WTC11 (cell line): Measurements from ENCODE around the gene TMEM258. TPM values are rescaled to one million over a fixed set of nuclear protein-coding genes. Genes with fewer than 3 reads are reported as not detected.
A peak's percentile ranks its signal among the peaks of the same experiment; 100 is the strongest.

ENCODE experiments used
- ATAC-seq: fragments of 200-7000 bp; cut with Tn5 transposase; 2 replicates; pipeline ENCODE4 v1.10.0; 2021; ENCODE audit warnings: mild to moderate bottlenecking, moderate library complexity
- CTCF ChIA-PET: fragments of 300-600 bp; sonication (Branson Sonifier 250); formaldehyde crosslinking; loops from one replicate; lab custom pipeline; 2021; ENCODE audit warnings: antibody characterized with exemption; lab: Charles Lee
- POLR2A ChIA-PET: fragments of 350-600 bp; sonication (Branson Sonifier 250); formaldehyde crosslinking; loops from one replicate; lab custom pipeline; 2021; ENCODE audit warnings: antibody characterized with exemption; lab: Charles Lee
- DNase-seq: peaks from one replicate; pipeline ENCODE4 v3.0.0; 2021; ENCODE audit warnings: low spot score
- H3K27ac Mint-ChIP-seq: 2 replicates; pipeline ENCODE4 v1.8.0; 2021; ENCODE audit warnings: mixed read lengths
- H3K27me3 Mint-ChIP-seq: 2 replicates; pipeline ENCODE4 v1.8.0; 2021; ENCODE audit warnings: low read depth, mild to moderate bottlenecking, moderate library complexity, mixed read lengths
- H3K36me3 Mint-ChIP-seq: 2 replicates; pipeline ENCODE4 v1.8.0; 2021; ENCODE audit warnings: mixed read lengths
- H3K4me1 Mint-ChIP-seq: 2 replicates; pipeline ENCODE4 v1.8.0; 2022; ENCODE audit warnings: mixed read lengths
- H3K4me3 Mint-ChIP-seq: 2 replicates; pipeline ENCODE4 v1.8.0; 2021; ENCODE audit warnings: mild to moderate bottlenecking, moderate library complexity, mixed read lengths
- H3K9me3 Mint-ChIP-seq: 2 replicates; pipeline ENCODE4 v1.8.0; 2021; ENCODE audit warnings: mixed read lengths
- CREB1 ChIP-seq: sonication (generic); formaldehyde crosslinking; IDR thresholded peaks from 2 replicates; pipeline ENCODE4 v1.8.0; 2023; ENCODE audit warnings: mild to moderate bottlenecking, missing genetic modification reagents
- ESRRA ChIP-seq: sonication (generic); formaldehyde crosslinking; IDR thresholded peaks from 2 replicates; pipeline ENCODE4 v1.8.1; 2022; ENCODE audit warnings: mild to moderate bottlenecking, missing genetic modification reagents, borderline replicate concordance
- MYBL2 ChIP-seq: sonication (generic); formaldehyde crosslinking; IDR thresholded peaks from 2 replicates; pipeline ENCODE4 v1.8.1; 2023; ENCODE audit warnings: mild to moderate bottlenecking, moderate library complexity, missing genetic modification reagents
- NR2C2 ChIP-seq: sonication (generic); formaldehyde crosslinking; IDR thresholded peaks from 2 replicates; pipeline ENCODE4 v1.8.0; 2022; ENCODE audit warnings: mild to moderate bottlenecking, missing genetic modification reagents
- NR3C1 ChIP-seq: sonication (generic); formaldehyde crosslinking; conservative IDR thresholded peaks from 2 replicates; pipeline ENCODE4 v1.8.1; 2023; ENCODE audit warnings: low read depth, mild to moderate bottlenecking, missing genetic modification reagents
- ZNF121 ChIP-seq: sonication (generic); formaldehyde crosslinking; IDR thresholded peaks from 2 replicates; pipeline ENCODE4 v1.8.0; 2023; ENCODE audit warnings: missing genetic modification reagents
- ZNF317 ChIP-seq: sonication (generic); formaldehyde crosslinking; IDR thresholded peaks from 2 replicates; pipeline ENCODE4 v1.8.1; 2023; ENCODE audit warnings: low read depth, mild to moderate bottlenecking, moderate library complexity, missing genetic modification reagents, borderline replicate concordance
- total RNA-seq: library from RNA; stranded (reverse); gene quantifications from 3 replicates; pipeline ENCODE4 v1.2.3, GENCODE V29; 2021
- TF ChIP-seq, protein P1 (sequence below): sonication (generic); formaldehyde crosslinking; IDR thresholded peaks from 2 replicates; pipeline ENCODE4 v1.8.1; 2022; ENCODE audit warnings: low read depth, mild to moderate bottlenecking, moderate library complexity, missing genetic modification reagents, borderline replicate concordance
- TF ChIP-seq, protein P2 (sequence below): fragments of 250-450 bp; sonication (Bioruptor Pico); conservative IDR thresholded peaks from 2 replicates; pipeline ENCODE4 v1.9.0; 2021; ENCODE audit warnings: mild to moderate bottlenecking
- TF ChIP-seq, protein P3 (sequence below): sonication (generic); formaldehyde crosslinking; IDR thresholded peaks from 2 replicates; pipeline ENCODE4 v1.8.0; 2022; ENCODE audit warnings: mild to moderate bottlenecking, missing genetic modification reagents
- TF ChIP-seq, protein P4 (sequence below): sonication (generic); formaldehyde crosslinking; IDR thresholded peaks from 2 replicates; pipeline ENCODE4 v1.8.0; 2023; ENCODE audit warnings: missing genetic modification reagents, mild to moderate bottlenecking, borderline replicate concordance
- TF ChIP-seq, protein P5 (sequence below): sonication (generic); formaldehyde crosslinking; IDR thresholded peaks from 2 replicates; pipeline ENCODE4 v1.8.1; 2022; ENCODE audit warnings: missing genetic modification reagents, borderline replicate concordance
- TF ChIP-seq, protein P6 (sequence below): sonication (generic); formaldehyde crosslinking; IDR thresholded peaks from 2 replicates; pipeline ENCODE4 v1.8.0; 2023; ENCODE audit warnings: mild to moderate bottlenecking, missing genetic modification reagents

Gene TMEM258
- total RNA-seq, 1 experiment from 2014 or later: 175 TPM

DNA sequence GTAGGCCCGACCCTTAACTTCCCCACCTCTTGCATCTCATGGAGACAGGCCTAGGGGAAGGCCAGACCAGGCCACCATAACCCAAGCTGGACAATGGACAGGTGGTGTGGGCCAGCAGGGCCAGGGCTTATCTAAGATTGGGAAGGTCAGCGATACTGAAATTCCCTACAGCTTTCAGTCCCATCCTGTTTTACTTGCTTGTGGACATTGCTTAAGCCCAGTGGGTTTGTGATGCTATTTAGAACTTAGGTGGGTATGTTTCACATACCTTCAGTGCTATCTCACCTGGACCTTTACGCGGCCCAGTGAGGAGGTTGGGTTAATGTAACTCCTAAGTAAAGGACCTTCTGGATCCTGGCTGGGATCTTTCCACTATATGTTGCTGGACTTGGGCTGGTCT, 37.4 kb upstream of the TMEM258 start:
- CTCF ChIA-PET: interaction anchor here (1.1 to 4.7 kb wide), 5 partner anchors 12 to 118 kb away, joined by 3 to 40 read pairs (median 8); partner anchors contain the start of gene FADS1

More for the DNA sequence above, 37.4 kb upstream of the TMEM258 start:
- H3K27ac Mint-ChIP-seq: peak overlapping the region; percentile 73
- H3K9me3 Mint-ChIP-seq: no peaks in the 10 kb centered on the region
- ATAC-seq (no peak), DNase-seq (no peak)
- H3K4me3 Mint-ChIP-seq: peak overlapping the region; percentile 85
- TF ChIP-seq ESRRA (CRISPR knock-in tag) (no peak), MYBL2 (CRISPR knock-in tag) (no peak), CREB1 (CRISPR knock-in tag) (no peak), ZNF317 (no peak), NR3C1 (CRISPR knock-in tag) (no peak), ZNF121 (CRISPR knock-in tag) (no peak), NR2C2 (no peak)
- TF ChIP-seq, protein P1, sequence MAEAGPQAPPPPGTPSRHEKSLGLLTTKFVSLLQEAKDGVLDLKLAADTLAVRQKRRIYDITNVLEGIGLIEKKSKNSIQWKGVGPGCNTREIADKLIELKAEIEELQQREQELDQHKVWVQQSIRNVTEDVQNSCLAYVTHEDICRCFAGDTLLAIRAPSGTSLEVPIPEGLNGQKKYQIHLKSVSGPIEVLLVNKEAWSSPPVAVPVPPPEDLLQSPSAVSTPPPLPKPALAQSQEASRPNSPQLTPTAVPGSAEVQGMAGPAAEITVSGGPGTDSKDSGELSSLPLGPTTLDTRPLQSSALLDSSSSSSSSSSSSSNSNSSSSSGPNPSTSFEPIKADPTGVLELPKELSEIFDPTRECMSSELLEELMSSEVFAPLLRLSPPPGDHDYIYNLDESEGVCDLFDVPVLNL (CRISPR knock-in tag): no peak
- TF ChIP-seq, protein P2, sequence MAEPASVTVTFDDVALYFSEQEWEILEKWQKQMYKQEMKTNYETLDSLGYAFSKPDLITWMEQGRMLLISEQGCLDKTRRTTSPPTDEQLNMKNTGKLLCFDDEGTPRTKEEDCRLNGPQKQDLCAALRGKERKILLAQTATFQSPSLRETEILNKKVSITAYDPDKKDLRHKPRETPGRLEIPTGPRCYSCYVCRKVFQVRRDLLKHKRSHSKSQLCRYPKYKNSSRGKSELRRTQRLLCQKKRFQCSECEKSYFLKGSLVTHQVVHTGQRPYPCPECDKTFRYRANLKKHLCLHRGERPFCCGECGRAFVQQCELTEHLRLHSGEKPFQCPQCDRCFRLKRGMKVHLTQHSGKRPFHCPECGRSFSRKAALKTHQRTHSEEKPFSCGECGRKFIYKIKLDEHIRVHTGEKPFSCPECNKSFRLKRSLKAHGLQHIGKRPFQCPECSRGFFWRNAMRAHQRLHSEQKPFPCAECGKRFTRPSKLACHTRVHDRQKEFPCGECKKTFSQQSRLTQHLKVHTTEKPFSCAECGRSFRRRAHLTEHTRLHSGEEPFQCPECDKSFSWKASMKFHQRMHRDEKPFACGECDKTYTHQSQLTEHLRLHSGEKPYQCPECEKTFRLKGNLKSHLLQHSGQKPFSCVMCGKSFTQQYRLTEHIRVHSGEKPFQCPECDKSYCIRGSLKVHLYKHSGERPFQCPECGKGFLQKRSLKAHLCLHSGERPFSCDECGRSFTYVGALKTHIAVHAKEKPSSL (CRISPR knock-in tag): no peak
- TF ChIP-seq, protein P3, sequence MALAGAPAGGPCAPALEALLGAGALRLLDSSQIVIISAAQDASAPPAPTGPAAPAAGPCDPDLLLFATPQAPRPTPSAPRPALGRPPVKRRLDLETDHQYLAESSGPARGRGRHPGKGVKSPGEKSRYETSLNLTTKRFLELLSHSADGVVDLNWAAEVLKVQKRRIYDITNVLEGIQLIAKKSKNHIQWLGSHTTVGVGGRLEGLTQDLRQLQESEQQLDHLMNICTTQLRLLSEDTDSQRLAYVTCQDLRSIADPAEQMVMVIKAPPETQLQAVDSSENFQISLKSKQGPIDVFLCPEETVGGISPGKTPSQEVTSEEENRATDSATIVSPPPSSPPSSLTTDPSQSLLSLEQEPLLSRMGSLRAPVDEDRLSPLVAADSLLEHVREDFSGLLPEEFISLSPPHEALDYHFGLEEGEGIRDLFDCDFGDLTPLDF (CRISPR knock-in tag): no peak
- TF ChIP-seq, protein P4, sequence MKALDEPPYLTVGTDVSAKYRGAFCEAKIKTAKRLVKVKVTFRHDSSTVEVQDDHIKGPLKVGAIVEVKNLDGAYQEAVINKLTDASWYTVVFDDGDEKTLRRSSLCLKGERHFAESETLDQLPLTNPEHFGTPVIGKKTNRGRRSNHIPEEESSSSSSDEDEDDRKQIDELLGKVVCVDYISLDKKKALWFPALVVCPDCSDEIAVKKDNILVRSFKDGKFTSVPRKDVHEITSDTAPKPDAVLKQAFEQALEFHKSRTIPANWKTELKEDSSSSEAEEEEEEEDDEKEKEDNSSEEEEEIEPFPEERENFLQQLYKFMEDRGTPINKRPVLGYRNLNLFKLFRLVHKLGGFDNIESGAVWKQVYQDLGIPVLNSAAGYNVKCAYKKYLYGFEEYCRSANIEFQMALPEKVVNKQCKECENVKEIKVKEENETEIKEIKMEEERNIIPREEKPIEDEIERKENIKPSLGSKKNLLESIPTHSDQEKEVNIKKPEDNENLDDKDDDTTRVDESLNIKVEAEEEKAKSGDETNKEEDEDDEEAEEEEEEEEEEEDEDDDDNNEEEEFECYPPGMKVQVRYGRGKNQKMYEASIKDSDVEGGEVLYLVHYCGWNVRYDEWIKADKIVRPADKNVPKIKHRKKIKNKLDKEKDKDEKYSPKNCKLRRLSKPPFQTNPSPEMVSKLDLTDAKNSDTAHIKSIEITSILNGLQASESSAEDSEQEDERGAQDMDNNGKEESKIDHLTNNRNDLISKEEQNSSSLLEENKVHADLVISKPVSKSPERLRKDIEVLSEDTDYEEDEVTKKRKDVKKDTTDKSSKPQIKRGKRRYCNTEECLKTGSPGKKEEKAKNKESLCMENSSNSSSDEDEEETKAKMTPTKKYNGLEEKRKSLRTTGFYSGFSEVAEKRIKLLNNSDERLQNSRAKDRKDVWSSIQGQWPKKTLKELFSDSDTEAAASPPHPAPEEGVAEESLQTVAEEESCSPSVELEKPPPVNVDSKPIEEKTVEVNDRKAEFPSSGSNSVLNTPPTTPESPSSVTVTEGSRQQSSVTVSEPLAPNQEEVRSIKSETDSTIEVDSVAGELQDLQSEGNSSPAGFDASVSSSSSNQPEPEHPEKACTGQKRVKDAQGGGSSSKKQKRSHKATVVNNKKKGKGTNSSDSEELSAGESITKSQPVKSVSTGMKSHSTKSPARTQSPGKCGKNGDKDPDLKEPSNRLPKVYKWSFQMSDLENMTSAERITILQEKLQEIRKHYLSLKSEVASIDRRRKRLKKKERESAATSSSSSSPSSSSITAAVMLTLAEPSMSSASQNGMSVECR (CRISPR knock-in tag): no peak
- TF ChIP-seq, protein P5, sequence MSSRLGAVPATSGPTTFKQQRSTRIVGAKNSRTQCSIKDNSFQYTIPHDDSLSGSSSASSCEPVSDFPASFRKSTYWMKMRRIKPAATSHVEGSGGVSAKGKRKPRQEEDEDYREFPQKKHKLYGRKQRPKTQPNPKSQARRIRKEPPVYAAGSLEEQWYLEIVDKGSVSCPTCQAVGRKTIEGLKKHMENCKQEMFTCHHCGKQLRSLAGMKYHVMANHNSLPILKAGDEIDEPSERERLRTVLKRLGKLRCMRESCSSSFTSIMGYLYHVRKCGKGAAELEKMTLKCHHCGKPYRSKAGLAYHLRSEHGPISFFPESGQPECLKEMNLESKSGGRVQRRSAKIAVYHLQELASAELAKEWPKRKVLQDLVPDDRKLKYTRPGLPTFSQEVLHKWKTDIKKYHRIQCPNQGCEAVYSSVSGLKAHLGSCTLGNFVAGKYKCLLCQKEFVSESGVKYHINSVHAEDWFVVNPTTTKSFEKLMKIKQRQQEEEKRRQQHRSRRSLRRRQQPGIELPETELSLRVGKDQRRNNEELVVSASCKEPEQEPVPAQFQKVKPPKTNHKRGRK (CRISPR knock-in tag): no peak
- TF ChIP-seq, protein P6, sequence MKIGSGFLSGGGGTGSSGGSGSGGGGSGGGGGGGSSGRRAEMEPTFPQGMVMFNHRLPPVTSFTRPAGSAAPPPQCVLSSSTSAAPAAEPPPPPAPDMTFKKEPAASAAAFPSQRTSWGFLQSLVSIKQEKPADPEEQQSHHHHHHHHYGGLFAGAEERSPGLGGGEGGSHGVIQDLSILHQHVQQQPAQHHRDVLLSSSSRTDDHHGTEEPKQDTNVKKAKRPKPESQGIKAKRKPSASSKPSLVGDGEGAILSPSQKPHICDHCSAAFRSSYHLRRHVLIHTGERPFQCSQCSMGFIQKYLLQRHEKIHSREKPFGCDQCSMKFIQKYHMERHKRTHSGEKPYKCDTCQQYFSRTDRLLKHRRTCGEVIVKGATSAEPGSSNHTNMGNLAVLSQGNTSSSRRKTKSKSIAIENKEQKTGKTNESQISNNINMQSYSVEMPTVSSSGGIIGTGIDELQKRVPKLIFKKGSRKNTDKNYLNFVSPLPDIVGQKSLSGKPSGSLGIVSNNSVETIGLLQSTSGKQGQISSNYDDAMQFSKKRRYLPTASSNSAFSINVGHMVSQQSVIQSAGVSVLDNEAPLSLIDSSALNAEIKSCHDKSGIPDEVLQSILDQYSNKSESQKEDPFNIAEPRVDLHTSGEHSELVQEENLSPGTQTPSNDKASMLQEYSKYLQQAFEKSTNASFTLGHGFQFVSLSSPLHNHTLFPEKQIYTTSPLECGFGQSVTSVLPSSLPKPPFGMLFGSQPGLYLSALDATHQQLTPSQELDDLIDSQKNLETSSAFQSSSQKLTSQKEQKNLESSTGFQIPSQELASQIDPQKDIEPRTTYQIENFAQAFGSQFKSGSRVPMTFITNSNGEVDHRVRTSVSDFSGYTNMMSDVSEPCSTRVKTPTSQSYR (CRISPR knock-in tag): no peak
- no peaks in the 10 kb centered on the region for H3K27me3 Mint-ChIP-seq
- no peaks in the 10 kb centered on the region for H3K36me3 Mint-ChIP-seq
- POLR2A ChIA-PET: interaction anchor here (0.9 to 6.5 kb wide), 4 partner anchors 14 to 125 kb away, joined by 3 to 66 read pairs (median 4); partner anchors contain the start of genes FADS1, FEN1 and TMEM258
- peaks cover 67% of the 10 kb centered on the region for H3K4me1 Mint-ChIP-seq
